Omental fat pad (tissue), 4 donors: ENCODE data around the gene TFDP1. TPM values are rescaled to one million over a fixed set of nuclear protein-coding genes. Genes with fewer than 3 reads are reported as not detected.
A peak's percentile ranks its signal among the peaks of the same experiment; 100 is the strongest.

Source experiments
- ATAC-seq: fragments of 150-250 bp; one replicate; pipeline ENCODE4 v1.9.1; 2016; ENCODE audit warnings: mild to moderate bottlenecking, moderate library complexity; ENCODE audit not compliant: low FRiP score
- DNase-seq: peaks from one replicate; pipeline ENCODE4 v3.0.0-alpha.2; 2019; ENCODE audit warnings: low spot score
- CTCF ChIP-seq, 3 donors: fragments of 450-650 bp; IDR thresholded peaks; one replicate each; pipeline ENCODE4 v1.5.1; 2016 to 2017; ENCODE audit warnings: antibody characterized with exemption in 3 of 3, mild to moderate bottlenecking in 3 of 3, moderate library complexity in 2 of 3
- total RNA-seq, 4 donors: library from RNA; depleted of rRNA; stranded (reverse); fragments of >200 nt; gene quantifications; one replicate each; pipeline ENCODE4 v1.1.0, GENCODE V29; 2016

Gene TFDP1
- total RNA-seq, 4 donors from 2014 or later, result 32.6 to 59.6 (median 44.4) TPM

- ATAC-seq (no peak), DNase-seq (no peak)
- TF ChIP-seq CTCF (IDR thresholded peaks at IDR 0.05), result no peak
Observed at GRCh38 chr13:113646376-113646775, 61.8 kb downstream of the TFDP1 start.

- no peak for TF ChIP-seq CTCF (IDR thresholded peaks at IDR 0.05)
- no peak for ATAC-seq
- DNase-seq, result no peak
Observed at GRCh38 chr13:113646921-113647340, 62.4 kb downstream of the TFDP1 start.

GRCh38 chr13:113647351-113648215, 63.0 kb downstream of the TFDP1 start:
- TF ChIP-seq CTCF (IDR thresholded peaks at IDR 0.05), result no peak
- ATAC-seq, result peak; percentile 83
- DNase-seq, result peak; percentile 57

- no peak for DNase-seq
- no peak for TF ChIP-seq CTCF (IDR thresholded peaks at IDR 0.05)
- no peak for ATAC-seq
Observed at GRCh38 chr13:113648216-113648610, 63.7 kb downstream of the TFDP1 start.

GRCh38 chr13:113649212-113649611, 64.7 kb downstream of the TFDP1 start:
- TF ChIP-seq CTCF (IDR thresholded peaks at IDR 0.05), result no peak
- no peak for ATAC-seq
- no peak for DNase-seq

- DNase-seq (no peak), ATAC-seq (no peak)
- TF ChIP-seq CTCF (IDR thresholded peaks at IDR 0.05), result no peak
Observed at GRCh38 chr13:113650275-113650674, 65.7 kb downstream of the TFDP1 start.

GRCh38 chr13:113650731-113651148, 66.2 kb downstream of the TFDP1 start:
- no peak for ATAC-seq
- TF ChIP-seq CTCF (IDR thresholded peaks at IDR 0.05), result no peak
- no peak for DNase-seq
